ENCODE data around the gene TMEM258. TPM values are rescaled to one million over a fixed set of nuclear protein-coding genes. Genes with fewer than 3 reads are reported as not detected.
A peak's percentile ranks its signal among the peaks of the same experiment; 100 is the strongest.

The TMEM258 gene
- total and polyA plus RNA-seq, 9 of the 15 experiments (the other 6 are each of a cell fraction or from before 2014, with no cell fraction given), result 97.2 to 856 (median 231) TPM

GRCh38 chr11:61764606-61765260 is 27.7 kb downstream of the TMEM258 start (continued):
- no peak for TF ChIP-seq ATF1 (CRISPR knock-in tag; IDR thresholded peaks at IDR 0.05)
- TF ChIP-seq ATF1 (tag; IDR thresholded peaks at IDR 0.05), result peak; percentile 86
- peak; percentile 61 for TF ChIP-seq HMGN3 (IDR thresholded peaks at IDR 0.05; ENCODE audit: borderline replicate concordance, extremely low read depth, insufficient read length, low read depth, low read length)
- TF ChIP-seq PCBP1 (IDR thresholded peaks at IDR 0.05; ENCODE audit: low read depth, low read length, poor library complexity, severe bottlenecking), result peak; percentile 24
- peak; percentile 50 to 68; a peak in 3 of 4 replicates for TF ChIP-seq MAZ (CRISPR knock-in tag; conservative IDR thresholded peaks at IDR 0.05 in 1 of 2, IDR thresholded peaks at IDR 0.05 in 1 of 2)
- peak in 1 of 3 experiments; percentile 68 for TF ChIP-seq YY1 (IDR thresholded peaks at IDR 0.05; ENCODE audit: borderline replicate concordance in 1 of 3, control insufficient read depth in 1 of 3, extremely low read depth in 1 of 3, insufficient read depth in 3 of 3, insufficient read length in 1 of 3, insufficient replicate concordance in 2 of 3, low read depth in 1 of 3, low read length in 2 of 3)
- TF ChIP-seq NR2C2 (CRISPR knock-in tag; IDR thresholded peaks at IDR 0.05), result no peak
- peak; percentile 38; the same call in 1 of the 2 replicates for TF ChIP-seq NR2C2 (tag; IDR thresholded peaks at IDR 0.05)
- no peak for TF ChIP-seq RREB1 (CRISPR knock-in tag; IDR thresholded peaks at IDR 0.05)
- TF ChIP-seq JUN (IDR thresholded peaks at IDR 0.05; ENCODE audit: borderline replicate concordance, low read depth, low read length), result 0 out of 2 replicates have a peak, but pooled peaks have one; percentile 17
- no peak for TF ChIP-seq JUN (CRISPR knock-in tag; IDR thresholded peaks at IDR 0.05; ENCODE audit: borderline replicate concordance)
- TF ChIP-seq DLX4 (CRISPR knock-in tag; IDR thresholded peaks at IDR 0.05), result no peak
- TF ChIP-seq MTA3 (IDR thresholded peaks at IDR 0.05; ENCODE audit: borderline replicate concordance), result 0 out of 2 replicates have a peak, but pooled peaks have one; percentile 33
- TF ChIP-seq TCF7L2 (IDR thresholded peaks at IDR 0.05; ENCODE audit: low read depth, low read length), result no peak
- peak; percentile 23; the same call in 1 of the 2 replicates for TF ChIP-seq RBFOX2 (IDR thresholded peaks at IDR 0.05; ENCODE audit: low read depth, low read length)
- TF ChIP-seq NFIC (IDR thresholded peaks at IDR 0.05), result peak; percentile 39; the same call in 1 of the 2 replicates
- TF ChIP-seq EGR1 (conservative IDR thresholded peaks at IDR 0.05), result peak; percentile 34; the same call in 1 of the 2 replicates
- peak; percentile 74 for TF ChIP-seq CXXC5 (CRISPR knock-in tag; IDR thresholded peaks at IDR 0.05)
- peak; percentile 40; the same call in 1 of the 2 replicates for TF ChIP-seq ATF7 (IDR thresholded peaks at IDR 0.05)
- TF ChIP-seq NR2C1 (IDR thresholded peaks at IDR 0.05), result 0 out of 2 replicates have a peak, but pooled peaks have one; percentile 40
- peak; percentile 36; the same call in 1 of the 2 replicates for TF ChIP-seq NR2C1 (tag; IDR thresholded peaks at IDR 0.05)
- peak; percentile 85 for TF ChIP-seq CREM (IDR thresholded peaks at IDR 0.05; ENCODE audit: low read depth)
- TF ChIP-seq FOSL1 (tag; conservative IDR thresholded peaks at IDR 0.05), result peak; percentile 50; the same call in 1 of the 2 replicates

All from K562 (cell line).